HCT116 (cell line): ENCODE measurements around the gene FCHO2. TPM values are rescaled to one million over a fixed set of nuclear protein-coding genes. Genes with fewer than 3 reads are reported as not detected.
"Not testable (repeated sequence)": the region's sequence is repeated elsewhere in the genome, so short reads cannot be mapped to it uniquely, and the experiment has no call there.

ENCODE experiments used
- ATAC-seq: fragments of 200-7000 bp; cut with Tn5 transposase; 2 replicates; pipeline ENCODE4 v1.9.1; 2020; ENCODE audit warnings: mild to moderate bottlenecking, moderate library complexity
- BruUV-seq: library from RNA; stranded (reverse); fragments of 400-500 nt; replicated peaks from 2 replicates; lab custom pipeline; 2021; lab: Mats Ljungman, UMichigan
- CTCF ChIA-PET: fragments of 300-600 bp; sonication (Branson Sonifier 250); formaldehyde crosslinking; loops from one replicate; lab custom pipeline; 2021; ENCODE audit warnings: antibody characterized with exemption; lab: Charles Lee
- POLR2A ChIA-PET: fragments of 300-600, 350-600 bp; sonication (Branson Sonifier 250); formaldehyde crosslinking; loops from one replicate; lab custom pipeline; 2021; ENCODE audit warnings: antibody characterized with exemption; lab: Charles Lee
- RAD21 ChIA-PET, 2 experiments: fragments of 300-600 bp; sonication (Branson Sonifier 250); formaldehyde crosslinking; loops; one replicate each; lab custom pipeline; 2023; ENCODE audit warnings: low total read pairs in 2 of 2; ENCODE audit not compliant: uncharacterized antibody in 2 of 2, unreplicated experiment in 2 of 2, low non-redundant PET in 1 of 2; lab: Charles Lee
- DNase-seq: peaks from one replicate; pipeline ENCODE4 v3.0.0-alpha.2; 2010; ENCODE audit warnings: low read depth, low spot score
- H2AFZ ChIP-seq: fragments of 200-600 bp; shearing (Covaris generic), sonication (generic); 2 replicates; pipeline ENCODE4 v1.6.1; 2017; ENCODE audit warnings: low read depth, mixed run types, mixed read lengths, antibody characterized with exemption, low read length; ENCODE audit not compliant: poor library complexity, severe bottlenecking
- H3K27ac ChIP-seq: 2 replicates; pipeline ENCODE4 v1.5.1; 2012; ENCODE audit warnings: low read depth, low read length
- H3K27me3 ChIP-seq: fragments of 200-600 bp; sonication (generic); 2 replicates; pipeline ENCODE4 v1.6.1; 2016; ENCODE audit warnings: mixed run types, low read length, mixed read lengths; ENCODE audit not compliant: insufficient read depth
- H3K36me3 ChIP-seq, 2 experiments: fragments of 200-500 bp in 1 of 2; fragments of 200-600 bp in 1 of 2; sonication (Bioruptor generic) in 1 of 2; sonication (generic) in 1 of 2; 2 replicates each; pipeline versions ENCODE4 v1.5.1 to v1.6.1; 2014 to 2016; ENCODE audit warnings: low read length in 2 of 2, inconsistent platforms in 1 of 2, mixed read lengths in 1 of 2, mixed run types in 1 of 2; ENCODE audit not compliant: insufficient read depth in 2 of 2, control insufficient read depth in 1 of 2
- H3K4me1 ChIP-seq, 2 experiments: fragments of 200-600 bp in 1 of 2; sonication (generic) in 1 of 2; 2 replicates each; pipeline versions ENCODE4 v1.5.1 to v1.6.1; 2012 to 2017; ENCODE audit warnings: low read length in 2 of 2, inconsistent platforms in 1 of 2, mild to moderate bottlenecking in 1 of 2, mixed read lengths in 1 of 2, mixed run types in 1 of 2, moderate library complexity in 1 of 2; ENCODE audit not compliant: insufficient read depth in 2 of 2, control insufficient read depth in 1 of 2
- H3K4me2 ChIP-seq: fragments of 200-600 bp; sonication (generic); 2 replicates; pipeline ENCODE4 v1.6.1; 2017; ENCODE audit warnings: mixed run types, low read length, mixed read lengths
- H3K4me3 ChIP-seq, 2 experiments: fragments of 200-600 bp in 1 of 2; sonication (generic) in 1 of 2; replicated peaks in 1 of 2; 2 replicates each; pipeline ENCODE4 v1.5.1; 2011 to 2016; ENCODE audit warnings: low read length in 2 of 2, control low read depth in 1 of 2, low read depth in 1 of 2, mild to moderate bottlenecking in 1 of 2, mixed read lengths in 1 of 2, mixed run types in 1 of 2
- H3K79me2 ChIP-seq: fragments of 200-600 bp; sonication (generic); 2 replicates; pipeline ENCODE4 v1.6.1; 2017; ENCODE audit warnings: mild to moderate bottlenecking, mixed run types, low read length, moderate library complexity, mixed read lengths; ENCODE audit not compliant: insufficient read depth
- H3K9ac ChIP-seq: fragments of 200-600 bp; sonication (generic); 2 replicates; pipeline ENCODE4 v1.6.1; 2016; ENCODE audit warnings: low read length, mixed read lengths
- H3K9me2 ChIP-seq: fragments of 200-600 bp; sonication (generic), shearing (Covaris generic); 2 replicates; pipeline ENCODE4 v1.6.1; 2017; ENCODE audit warnings: mixed run types, mild to moderate bottlenecking, moderate library complexity; ENCODE audit not compliant: insufficient read depth
- H3K9me3 ChIP-seq, 2 experiments: fragments of 200-500 bp in 1 of 2; fragments of 200-600 bp in 1 of 2; sonication (Bioruptor generic) in 1 of 2; sonication (generic) in 1 of 2; 2 replicates each; pipeline ENCODE4 v1.6.1; 2014 to 2017; ENCODE audit warnings: low read length in 2 of 2, mixed read lengths in 2 of 2, inconsistent platforms in 1 of 2, low read depth in 1 of 2, mild to moderate bottlenecking in 1 of 2, mixed run types in 1 of 2, moderate library complexity in 1 of 2; ENCODE audit not compliant: control insufficient read depth in 1 of 2, insufficient read depth in 1 of 2
- H4K20me1 ChIP-seq: fragments of 200-600 bp; sonication (generic), shearing (Covaris generic); 2 replicates; pipeline ENCODE4 v1.6.1; 2017; ENCODE audit warnings: mixed run types, mild to moderate bottlenecking, moderate library complexity; ENCODE audit not compliant: insufficient read depth
- CBX3 ChIP-seq: IDR thresholded peaks from 2 replicates; pipeline ENCODE4 v1.6.1; 2012; ENCODE audit warnings: low read depth
- CEBPB ChIP-seq: IDR thresholded peaks from 2 replicates; pipeline ENCODE4 v1.6.1; 2012; ENCODE audit warnings: low read depth
- EZH2phosphoT487 ChIP-seq: fragments of 200-600 bp; IDR thresholded peaks from 2 replicates; pipeline ENCODE4 v1.6.1; 2018; ENCODE audit warnings: antibody characterized with exemption, borderline replicate concordance
- FOSL1 ChIP-seq: IDR thresholded peaks from 2 replicates; pipeline ENCODE4 v1.6.1; 2012; ENCODE audit warnings: low read depth
- JUND ChIP-seq: IDR thresholded peaks from 2 replicates; pipeline ENCODE4 v1.6.1; 2012
- POLR2A ChIP-seq: IDR thresholded peaks from 2 replicates; pipeline ENCODE4 v1.7.0; 2011; ENCODE audit warnings: borderline replicate concordance; ENCODE audit not compliant: insufficient read depth, insufficient read length; ENCODE audit errors: extremely low read depth
- POLR2AphosphoS5 ChIP-seq: IDR thresholded peaks from 2 replicates; pipeline ENCODE4 v1.6.1; 2011; ENCODE audit warnings: mild to moderate bottlenecking, low read depth, low read length, moderate library complexity
- RAD21 ChIP-seq: IDR thresholded peaks from 2 replicates; pipeline ENCODE4 v1.6.1; 2012; ENCODE audit warnings: low read depth, mild to moderate bottlenecking
- SP1 ChIP-seq: IDR thresholded peaks from 2 replicates; pipeline ENCODE4 v1.6.1; 2012; ENCODE audit warnings: low read depth
- YY1 ChIP-seq: IDR thresholded peaks from 2 replicates; pipeline ENCODE4 v1.6.1; 2011; ENCODE audit warnings: low read length, low read depth, moderate library complexity, mild to moderate bottlenecking; ENCODE audit not compliant: insufficient replicate concordance; ENCODE audit errors: extremely low read depth
- ZBTB33 ChIP-seq: IDR thresholded peaks from 2 replicates; pipeline ENCODE4 v1.6.1; 2011; ENCODE audit warnings: mild to moderate bottlenecking, low read length, moderate library complexity; ENCODE audit not compliant: insufficient replicate concordance; ENCODE audit errors: extremely low read depth
- ZFX ChIP-seq: fragments of 450-650 bp; IDR thresholded peaks from 2 replicates; pipeline ENCODE4 v1.6.1; 2017
- intact Hi-C: fragments of 100-400 bp; cut with micrococcal nuclease; formaldehyde crosslinking; loops from 2 replicates; pipeline ENCODE4 v1.10.0; 2022
- total RNA-seq: library from RNA; stranded (reverse); gene quantifications from one replicate; pipeline ENCODE4 v1.2.1, GENCODE V29; 2021; ENCODE audit not compliant: unreplicated experiment
- TF ChIP-seq, protein P1 (sequence below): IDR thresholded peaks from 2 replicates; pipeline ENCODE4 v1.6.1; 2012
- TF ChIP-seq, protein P2 (sequence below): IDR thresholded peaks from 2 replicates; pipeline ENCODE4 v1.6.1; 2012; ENCODE audit warnings: low read depth

Gene FCHO2
- total RNA-seq, 1 experiment from 2014 or later: 18.7 TPM

- no peak overlapping the region for H3K9ac ChIP-seq
- intact Hi-C loops: no loop called here
- no peak for DNase-seq
- no TSS peak for BruUV-seq
- H3K4me1 ChIP-seq: no peaks in the 10 kb centered on the region
- ChIA-PET CTCF (no interaction called here), RAD21 (no interaction called here), POLR2A (no interaction called here)
- H3K4me2 ChIP-seq: no peak overlapping the region
- no peaks in the 10 kb centered on the region for H3K9me3 ChIP-seq
- H3K9me2 ChIP-seq: no peaks in the 10 kb centered on the region
- TF ChIP-seq SP1 (no peak), ZFX (no peak), JUND (no peak), POLR2A (no peak), POLR2AphosphoS5 (no peak), ZBTB33 (no peak), CBX3 (no peak), YY1 (no peak), RAD21 (no peak), CEBPB (no peak), FOSL1 (no peak), EZH2phosphoT487 (no peak)
- TF ChIP-seq, protein P1, sequence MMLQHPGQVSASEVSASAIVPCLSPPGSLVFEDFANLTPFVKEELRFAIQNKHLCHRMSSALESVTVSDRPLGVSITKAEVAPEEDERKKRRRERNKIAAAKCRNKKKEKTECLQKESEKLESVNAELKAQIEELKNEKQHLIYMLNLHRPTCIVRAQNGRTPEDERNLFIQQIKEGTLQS: no peak
- TF ChIP-seq, protein P2, sequence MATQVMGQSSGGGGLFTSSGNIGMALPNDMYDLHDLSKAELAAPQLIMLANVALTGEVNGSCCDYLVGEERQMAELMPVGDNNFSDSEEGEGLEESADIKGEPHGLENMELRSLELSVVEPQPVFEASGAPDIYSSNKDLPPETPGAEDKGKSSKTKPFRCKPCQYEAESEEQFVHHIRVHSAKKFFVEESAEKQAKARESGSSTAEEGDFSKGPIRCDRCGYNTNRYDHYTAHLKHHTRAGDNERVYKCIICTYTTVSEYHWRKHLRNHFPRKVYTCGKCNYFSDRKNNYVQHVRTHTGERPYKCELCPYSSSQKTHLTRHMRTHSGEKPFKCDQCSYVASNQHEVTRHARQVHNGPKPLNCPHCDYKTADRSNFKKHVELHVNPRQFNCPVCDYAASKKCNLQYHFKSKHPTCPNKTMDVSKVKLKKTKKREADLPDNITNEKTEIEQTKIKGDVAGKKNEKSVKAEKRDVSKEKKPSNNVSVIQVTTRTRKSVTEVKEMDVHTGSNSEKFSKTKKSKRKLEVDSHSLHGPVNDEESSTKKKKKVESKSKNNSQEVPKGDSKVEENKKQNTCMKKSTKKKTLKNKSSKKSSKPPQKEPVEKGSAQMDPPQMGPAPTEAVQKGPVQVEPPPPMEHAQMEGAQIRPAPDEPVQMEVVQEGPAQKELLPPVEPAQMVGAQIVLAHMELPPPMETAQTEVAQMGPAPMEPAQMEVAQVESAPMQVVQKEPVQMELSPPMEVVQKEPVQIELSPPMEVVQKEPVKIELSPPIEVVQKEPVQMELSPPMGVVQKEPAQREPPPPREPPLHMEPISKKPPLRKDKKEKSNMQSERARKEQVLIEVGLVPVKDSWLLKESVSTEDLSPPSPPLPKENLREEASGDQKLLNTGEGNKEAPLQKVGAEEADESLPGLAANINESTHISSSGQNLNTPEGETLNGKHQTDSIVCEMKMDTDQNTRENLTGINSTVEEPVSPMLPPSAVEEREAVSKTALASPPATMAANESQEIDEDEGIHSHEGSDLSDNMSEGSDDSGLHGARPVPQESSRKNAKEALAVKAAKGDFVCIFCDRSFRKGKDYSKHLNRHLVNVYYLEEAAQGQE: no peak
- no peaks in the 10 kb centered on the region for H3K27me3 ChIP-seq
- ATAC-seq: no peak
- H3K79me2 ChIP-seq: no peaks in the 10 kb centered on the region
- H2AFZ ChIP-seq: no peak overlapping the region
- no peak overlapping the region for H3K4me3 ChIP-seq
- no peaks in the 10 kb centered on the region for H3K36me3 ChIP-seq
- H4K20me1 ChIP-seq: no peaks in the 10 kb centered on the region
- H3K27ac ChIP-seq: no peak overlapping the region
These were observed 66.8 kb downstream of the FCHO2 start for GRCh38 chr5:73022471-73023169.

GRCh38 chr5:73024946-73025544, 69.2 kb downstream of the FCHO2 start:
- BruUV-seq, CTCF ChIA-PET: not testable (repeated sequence)

More at GRCh38 chr5:73024946-73025544, 69.2 kb downstream of the FCHO2 start:
- H3K79me2 ChIP-seq, RAD21 ChIA-PET, H3K9me3 ChIP-seq, POLR2A ChIA-PET, H4K20me1 ChIP-seq, H3K9me2 ChIP-seq, H2AFZ ChIP-seq, H3K27ac ChIP-seq, H3K9ac ChIP-seq, DNase-seq, H3K27me3 ChIP-seq, intact Hi-C loops, H3K4me2 ChIP-seq, H3K4me1 ChIP-seq, H3K4me3 ChIP-seq, ATAC-seq, H3K36me3 ChIP-seq: not testable (repeated sequence)
